Upper lobe of left lung (tissue), 6 donors: ENCODE measurements around the gene CHRNB1. TPM values are rescaled to one million over a fixed set of nuclear protein-coding genes. Genes with fewer than 3 reads are reported as not detected.

Experiments
- ATAC-seq, 2 donors: fragments of 200-7000 bp; cut with Tn5 transposase; one replicate each; pipeline ENCODE4 v1.9.1; 2022; ENCODE audit warnings: mild to moderate bottlenecking in 2 of 2, moderate library complexity in 2 of 2; ENCODE audit not compliant: low FRiP score in 2 of 2
- DNase-seq, 2 donors: peaks; one replicate each; pipeline ENCODE4 v3.0.0-alpha.2; 2019 to 2020
- H3K27ac ChIP-seq, 4 donors: fragments of 200-600 bp; sonication (generic); one replicate each; pipeline ENCODE4 v1.5.1; 2016 to 2019
- H3K27me3 ChIP-seq, 4 donors: fragments of 200-600 bp; sonication (generic); one replicate each; pipeline ENCODE4 v1.5.1; 2017 to 2019
- H3K36me3 ChIP-seq, 4 donors: fragments of 200-600 bp; sonication (generic); one replicate each; pipeline ENCODE4 v1.5.1; 2016 to 2019
- H3K4me1 ChIP-seq, 4 donors: fragments of 200-600 bp; sonication (generic); one replicate each; pipeline ENCODE4 v1.5.1; 2018 to 2019
- H3K4me3 ChIP-seq, 4 donors: fragments of 200-600 bp; sonication (generic); one replicate each; pipeline ENCODE4 v1.5.1; 2017 to 2019; ENCODE audit warnings: mild to moderate bottlenecking in 2 of 4, moderate library complexity in 1 of 4
- H3K9me3 ChIP-seq, 4 donors: fragments of 200-600 bp; sonication (generic); one replicate each; pipeline ENCODE4 v1.5.1; 2018 to 2019
- CTCF ChIP-seq, 6 experiments: fragments of 450-650 bp in 4 of 6; fragments of 200-600 bp in 2 of 6; sonication (generic) in 2 of 6; IDR thresholded peaks; one replicate each; pipeline ENCODE4 v1.5.1; 2016 to 2019; ENCODE audit warnings: antibody characterized with exemption in 6 of 6
- EP300 ChIP-seq, 4 donors: sonication (generic); formaldehyde crosslinking; IDR thresholded peaks; one replicate each; pipeline ENCODE4 v1.5.1; 2017; ENCODE audit warnings: antibody characterized with exemption in 4 of 4, control low read depth in 2 of 4
- POLR2A ChIP-seq, 4 donors: fragments of 450-650 bp; IDR thresholded peaks; one replicate each; pipeline ENCODE4 v1.5.1; 2016 to 2017; ENCODE audit warnings: antibody characterized with exemption in 4 of 4, mild to moderate bottlenecking in 2 of 4
- POLR2AphosphoS5 ChIP-seq, 2 donors: sonication (generic); formaldehyde crosslinking; IDR thresholded peaks; one replicate each; pipeline ENCODE4 v1.5.1; 2017; ENCODE audit warnings: antibody characterized with exemption in 2 of 2
- whole genome bisulfite sequencing, 2 donors: methylation state at CpG; one replicate each; pipeline ENCODE4 v1.1.5; 2017 to 2018; 5-methylcytosine and 5-hydroxymethylcytosine counted together
- total RNA-seq, 6 donors: library from RNA; depleted of rRNA in 4 of 6; stranded (reverse); fragments of >200 nt in 4 of 6; gene quantifications; one replicate each; pipeline versions ENCODE4 v1.1.0 to v1.2.1, GENCODE V29; 2016 to 2021
- donor health status: DM: no; HTN: no; CAD: no; lungs with moderate emphysema.
- donor health status: DM: no; HTN: yes; CAD: no; lungs with severe emphysema.

The CHRNB1 gene
- total RNA-seq, 6 donors from 2014 or later = 1.9 to 11.5 (median 7.0) TPM

- no peaks in the 10 kb centered on the region for H3K27me3 ChIP-seq
- no peaks in the 10 kb centered on the region for H3K9me3 ChIP-seq
- peak overlapping the region; percentile 67 to 94 (median 78) for H3K4me3 ChIP-seq
- ATAC-seq = peak; percentile 73 to 77
- TF ChIP-seq POLR2A (IDR thresholded peaks at IDR 0.05) = no peak
- no peak for TF ChIP-seq EP300 (IDR thresholded peaks at IDR 0.05)
- TF ChIP-seq CTCF (IDR thresholded peaks at IDR 0.05) = no peak
- TF ChIP-seq POLR2AphosphoS5 (IDR thresholded peaks at IDR 0.05) = no peak
- peak overlapping the region; percentile 81 to 90 (median 89) for H3K27ac ChIP-seq
- H3K36me3 ChIP-seq = no peaks in the 10 kb centered on the region
- no peak for DNase-seq
- WGBS, 2 donors = 0 to 1% methylated on average over 2 to 13 of the region's 13 CpGs
- peaks cover 20 to 31% (median 25%) of the 10 kb centered on the region in 4 donors for H3K4me1 ChIP-seq
Measured at GRCh38 chr17:7403727-7403976, 41.2 kb upstream of the CHRNB1 start.

- Histone ChIP-seq H3K36me3 (peaks cover 0 to 2% (median 0%) of the 10 kb centered on the region in 4 donors), H3K27ac (peak within 1 kb of the TSS; percentile 81 to 90 (median 89)), H3K9me3 (no peaks in the 10 kb centered on the region), H3K4me1 (peaks cover 20 to 31% (median 25%) of the 10 kb centered on the region in 4 donors), H3K27me3 (no peaks in the 10 kb centered on the region), H3K4me3 (peak within 1 kb of the TSS; percentile 67 to 94 (median 78))
- peak; percentile 95 to 98 for ATAC-seq
- 0 to 1% methylated on average over 9 to 36 of the region's 49 CpGs for WGBS, 2 donors
- peak; percentile 95 to 99 for DNase-seq
- TF ChIP-seq POLR2A (IDR thresholded peaks at IDR 0.05) (peak in 3 of 4 donors; percentile 59 to 98 (median 97)), CTCF (IDR thresholded peaks at IDR 0.05) (peak in 3 of 6 experiments; percentile 3 to 40 (median 36)), EP300 (IDR thresholded peaks at IDR 0.05) (no peak), POLR2AphosphoS5 (IDR thresholded peaks at IDR 0.05) (peak; percentile 66 to 96)
Measured at GRCh38 chr17:7403977-7404736, 40.7 kb upstream of the CHRNB1 start, which contains the start of gene TMEM256. Gene TMEM256 (minus strand): TSS chr17:7404097. CDS start chr17:7404084, 13 bp downstream.

- peak; percentile 32 to 75 for ATAC-seq
- DNase-seq = peak; percentile 32 to 94
- H3K4me3 ChIP-seq = peak overlapping the region; percentile 57 to 94 (median 74)
- H3K9me3 ChIP-seq = no peaks in the 10 kb centered on the region
- H3K27me3 ChIP-seq = no peaks in the 10 kb centered on the region
- peaks cover 0 to 8% (median 0%) of the 10 kb centered on the region in 4 donors for H3K36me3 ChIP-seq
- H3K27ac ChIP-seq = peak overlapping the region; percentile 81 to 90 (median 89)
- TF ChIP-seq CTCF (IDR thresholded peaks at IDR 0.05) (no peak), POLR2A (IDR thresholded peaks at IDR 0.05) (peak in 2 of 4 donors; percentile 28 to 42), POLR2AphosphoS5 (IDR thresholded peaks at IDR 0.05) (peak in 1 of 2 donors; percentile 9)
- WGBS, 2 donors = 0 to 7% methylated on average over 3 to 14 of the region's 65 CpGs
- H3K4me1 ChIP-seq = peaks cover 20 to 31% (median 25%) of the 10 kb centered on the region in 4 donors
Measured at GRCh38 chr17:7404737-7405349, 40.0 kb upstream of the CHRNB1 start.

- peaks cover 0 to 8% (median 0%) of the 10 kb centered on the region in 4 donors for H3K36me3 ChIP-seq
- DNase-seq (peak in 1 of 2 donors; percentile 86), ATAC-seq (no peak)
- no peaks in the 10 kb centered on the region for H3K27me3 ChIP-seq
- no peak for TF ChIP-seq CTCF (IDR thresholded peaks at IDR 0.05)
- no peak for TF ChIP-seq EP300 (IDR thresholded peaks at IDR 0.05)
- no peak for TF ChIP-seq POLR2AphosphoS5 (IDR thresholded peaks at IDR 0.05)
- TF ChIP-seq POLR2A (IDR thresholded peaks at IDR 0.05) = no peak
- 29 to 30% methylated on average over 18 to 20 of the region's 38 CpGs for WGBS, 2 donors
- H3K4me1 ChIP-seq = peaks cover 20 to 31% (median 25%) of the 10 kb centered on the region in 4 donors
- H3K4me3 ChIP-seq = peak overlapping the region; percentile 57 to 94 (median 74)
- no peaks in the 10 kb centered on the region for H3K9me3 ChIP-seq
- peak overlapping the region; percentile 81 to 90 (median 89) for H3K27ac ChIP-seq
Measured at GRCh38 chr17:7405350-7406234, 39.3 kb upstream of the CHRNB1 start.
